ENCODE results near the gene SNX8.
"Not testable (repeated sequence)": the region's sequence is repeated elsewhere in the genome, so short reads cannot be mapped to it uniquely, and the experiment has no call there.

Gene SNX8

DNA sequence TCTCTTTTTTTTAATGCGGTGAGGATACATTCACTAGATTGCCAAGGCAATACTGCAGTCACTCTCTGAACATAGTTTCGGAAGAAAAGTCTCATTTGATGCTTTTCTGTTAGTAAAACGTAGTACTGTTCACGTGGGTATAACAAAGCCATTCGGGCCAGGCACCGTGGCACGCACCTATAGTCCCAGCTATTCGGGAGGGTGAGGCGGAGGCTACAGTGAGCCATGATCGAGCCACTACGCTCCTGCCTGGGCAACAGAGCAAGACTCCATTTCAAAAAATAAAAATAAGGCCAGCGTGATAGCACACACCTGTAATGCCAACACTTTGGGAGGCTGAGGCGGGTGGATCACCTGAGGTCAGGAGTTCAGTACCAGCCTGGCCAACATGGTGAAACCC is 24.6 kb downstream of the SNX8 start:
- no peak for DNase-seq

DNA sequence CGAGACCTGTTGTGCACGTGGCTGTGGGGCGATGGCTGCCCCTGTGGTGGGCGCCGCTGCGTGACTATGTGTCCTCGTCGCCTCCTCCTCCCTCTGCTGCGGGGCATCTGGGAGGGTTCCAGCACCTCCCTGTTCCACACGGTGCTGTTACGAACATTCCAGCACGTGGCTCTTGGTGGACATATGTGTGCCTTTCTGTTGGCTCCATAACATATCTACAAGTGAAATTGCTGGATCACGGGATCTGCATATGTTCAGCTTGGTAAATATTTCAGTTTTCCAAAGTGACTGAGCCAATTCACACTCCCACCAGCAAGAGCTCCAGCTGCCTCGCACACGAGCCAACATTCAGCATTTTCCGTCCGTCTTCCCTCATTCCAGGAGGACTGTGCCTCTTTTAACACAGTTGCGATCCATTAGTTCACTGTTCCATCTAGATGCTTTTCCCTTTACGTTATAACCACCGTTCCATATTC is 25.1 kb downstream of the SNX8 start:
- DNase-seq: no peak

DNA sequence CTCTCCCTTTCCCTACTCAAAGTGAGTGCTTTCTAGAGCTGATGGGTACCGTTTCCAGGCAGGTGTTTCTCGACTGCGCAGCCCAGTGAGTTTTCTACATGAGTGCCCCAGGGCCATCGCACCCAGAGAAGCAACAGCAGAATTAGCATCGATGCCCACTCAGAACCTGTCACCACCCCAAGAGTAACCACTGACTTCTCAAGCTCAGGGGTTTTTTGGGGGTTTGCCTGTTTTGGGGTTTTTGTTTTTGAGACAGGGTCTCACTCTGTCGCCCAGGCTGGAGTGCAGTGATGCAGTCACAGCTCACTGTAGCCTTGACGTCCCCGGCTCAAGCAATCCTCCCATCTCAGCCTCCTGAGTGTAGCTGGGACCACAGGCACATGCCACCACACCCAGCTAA is 25.7 kb downstream of the SNX8 start:
- no peak for DNase-seq

DNA sequence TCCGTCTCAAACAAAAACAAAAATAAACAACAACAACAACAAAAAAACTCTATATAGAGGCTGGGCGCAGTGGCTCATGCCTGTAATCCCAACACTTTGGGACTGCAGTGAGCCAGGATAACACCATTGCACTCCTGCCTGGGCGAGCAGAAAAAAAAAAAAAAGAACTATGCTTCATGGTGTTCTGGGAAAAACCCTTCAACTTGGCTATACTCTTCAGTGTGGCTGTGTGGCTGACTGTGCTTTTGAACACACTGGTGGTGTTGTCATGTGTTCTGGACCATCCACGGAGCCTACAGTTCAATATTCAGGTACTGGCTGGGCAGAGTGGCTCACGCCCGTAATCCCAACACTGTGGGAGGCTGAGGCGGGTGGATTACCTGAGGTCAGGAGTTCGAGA is 26.5 kb downstream of the SNX8 start:
- no peak for DNase-seq

DNA sequence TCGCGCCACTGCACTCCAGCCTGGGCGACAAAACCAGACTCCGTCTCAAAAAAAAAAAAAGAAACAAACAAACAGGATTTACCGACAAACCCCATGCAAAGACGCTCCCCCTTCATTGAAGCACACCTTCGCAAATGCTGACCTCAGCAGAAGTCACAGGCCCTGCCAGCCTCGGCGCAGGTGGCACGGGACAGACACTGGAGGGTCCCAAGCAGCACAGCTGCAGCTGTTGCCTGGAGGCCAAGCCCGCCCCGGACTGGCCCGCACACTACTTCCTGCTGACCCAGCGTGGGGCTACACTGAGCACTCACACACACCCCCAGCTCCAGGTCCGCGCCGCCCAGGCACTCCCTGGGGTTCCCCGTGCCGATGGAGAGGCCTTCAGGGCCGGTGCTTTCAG is 31.2 kb downstream of the SNX8 start:
- DNase-seq: no peak

DNA sequence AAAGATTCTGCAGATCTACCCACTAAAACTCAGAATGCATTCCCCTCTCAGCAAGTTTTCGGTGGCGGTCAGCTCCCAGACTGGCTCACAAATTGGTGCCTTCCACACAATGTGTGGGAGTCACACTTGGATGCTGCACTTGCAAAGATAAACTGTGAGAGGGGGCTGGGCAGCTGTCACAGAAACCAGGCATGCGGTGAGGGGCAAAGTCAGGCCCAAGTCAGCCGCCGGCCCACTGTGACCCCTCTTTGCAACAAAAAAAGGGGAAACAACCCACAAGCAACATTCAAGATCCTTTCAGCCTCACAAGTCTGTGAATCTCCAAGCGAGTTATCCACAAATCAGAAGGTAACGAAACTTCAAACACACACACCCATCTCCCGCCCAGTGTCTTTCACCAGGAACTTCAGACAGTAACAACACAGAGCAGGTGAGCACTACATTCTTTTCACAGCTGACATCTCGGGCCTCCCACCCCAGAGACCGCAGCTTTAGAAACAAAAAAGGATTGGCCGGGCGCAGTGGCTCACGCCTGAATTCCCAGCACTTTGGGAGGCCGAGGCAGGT is 32.0 kb downstream of the SNX8 start:
- DNase-seq: no peak

DNA sequence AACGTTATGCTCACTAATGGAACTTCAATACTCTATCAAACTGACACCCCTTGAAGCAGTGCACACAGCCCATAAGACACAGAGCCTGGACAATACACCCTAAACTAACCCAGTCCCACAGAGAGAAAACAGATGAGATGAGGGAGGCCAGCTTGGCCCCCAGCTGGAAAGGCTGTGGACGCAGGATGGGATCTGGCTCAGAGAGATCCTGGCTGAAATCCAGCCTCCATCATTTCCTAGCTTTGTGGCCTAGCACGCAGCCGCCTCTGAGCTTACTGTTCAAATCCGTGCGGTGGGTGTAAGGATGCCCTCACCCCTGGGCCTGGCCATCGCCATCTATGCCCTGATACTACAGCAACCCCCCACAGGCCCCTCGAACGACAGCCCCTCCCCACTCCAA is 32.7 kb downstream of the SNX8 start:
- DNase-seq: no peak

DNA sequence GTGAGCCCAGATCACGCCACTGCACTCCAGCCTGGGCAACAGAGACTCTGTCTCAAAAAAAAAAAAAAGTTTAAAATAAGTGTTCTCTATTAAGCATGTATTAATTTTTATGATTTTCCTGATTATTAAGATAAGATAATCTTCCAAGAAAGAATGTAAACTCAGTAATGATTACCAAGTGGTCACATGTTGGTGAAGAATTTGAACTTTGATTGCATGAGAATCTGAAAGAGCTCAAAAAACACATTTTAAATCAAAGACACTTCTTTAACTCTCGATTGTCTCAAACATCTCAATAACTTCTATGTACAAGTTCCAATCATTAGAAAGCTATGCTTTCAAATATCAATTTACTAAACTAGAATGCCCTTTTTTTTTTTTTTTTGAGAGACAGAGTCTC is 33.8 kb downstream of the SNX8 start:
- DNase-seq: no peak

DNA sequence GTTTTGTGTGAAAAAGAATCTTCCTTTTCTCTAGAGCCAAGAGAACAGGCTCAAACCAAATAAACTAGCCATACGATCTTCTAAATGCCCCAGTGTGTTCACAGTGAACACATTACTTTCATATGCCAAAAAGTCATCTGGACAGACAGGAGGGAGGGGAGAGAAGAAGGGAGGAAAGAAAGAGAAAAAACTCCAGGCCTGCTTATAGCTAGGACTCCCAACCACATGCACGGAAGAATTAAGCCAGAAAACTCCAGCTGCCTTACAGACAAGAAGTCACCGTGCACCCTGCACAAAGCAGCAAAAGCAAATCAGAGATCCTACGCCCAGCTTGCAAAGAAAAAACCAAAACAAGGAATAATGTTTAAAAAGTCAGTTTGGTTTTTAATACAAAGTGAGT is 34.3 kb downstream of the SNX8 start:
- DNase-seq: no peak

DNA sequence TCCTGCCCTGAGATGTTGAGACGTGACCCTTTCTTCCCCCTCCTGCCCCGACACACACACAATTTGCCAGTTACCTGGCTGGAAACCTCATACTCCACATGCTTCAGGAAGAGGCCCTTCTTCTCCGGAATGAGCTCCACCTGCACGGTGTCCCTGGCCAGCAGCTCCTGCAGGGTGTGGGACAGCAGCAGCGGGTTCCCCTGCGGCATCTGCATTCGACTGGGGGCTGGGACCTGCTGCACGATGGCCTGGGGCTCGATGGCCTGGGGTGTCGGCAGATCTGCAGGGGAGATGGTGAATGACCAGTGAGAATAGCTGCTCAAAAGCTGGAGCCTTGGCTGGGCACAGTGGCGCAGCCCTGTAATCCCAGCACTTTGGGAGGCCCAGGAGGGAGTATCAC is 36.2 kb downstream of the SNX8 start:
- DNase-seq: no peak

DNA sequence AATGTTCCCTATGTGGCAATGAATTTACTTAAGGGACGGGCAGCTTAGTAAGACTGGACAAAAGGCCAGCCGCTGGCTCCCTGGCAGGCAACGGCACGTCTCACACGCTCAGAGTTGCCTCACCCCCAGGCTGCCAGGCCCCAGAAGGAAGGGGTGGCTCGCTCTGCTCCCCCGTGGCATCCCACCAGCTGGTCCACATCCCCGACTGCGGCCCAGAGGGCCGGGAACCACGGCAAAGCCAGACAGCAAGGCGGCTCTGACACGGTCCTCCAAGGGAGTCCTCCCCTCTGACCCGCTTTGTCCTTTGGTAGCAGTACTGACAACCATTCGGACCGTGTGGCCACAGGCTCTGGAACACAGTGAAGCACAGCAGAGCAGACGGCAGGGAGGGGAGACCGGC is 38.1 kb downstream of the SNX8 start:
- DNase-seq: no peak

DNA sequence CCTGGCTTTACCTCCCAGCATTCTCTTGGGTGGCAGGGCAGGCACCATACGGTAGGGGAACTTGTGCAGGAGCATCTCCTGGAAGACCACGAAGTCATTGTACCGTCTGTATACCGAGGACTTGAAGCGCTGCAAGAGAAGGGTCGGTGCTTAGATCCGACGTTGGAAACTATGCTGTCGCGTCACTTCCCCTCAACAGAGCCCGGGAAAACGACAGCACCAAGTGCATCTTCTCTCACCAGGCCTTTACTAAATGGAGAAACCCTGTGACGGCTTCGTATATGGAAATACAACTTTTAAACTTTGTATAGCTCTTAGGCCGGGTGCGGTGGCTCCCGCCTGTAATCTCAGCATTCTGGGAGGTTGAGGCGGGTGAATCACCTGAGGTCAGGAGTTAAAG is 39.1 kb downstream of the SNX8 start:
- no peak for DNase-seq

DNA sequence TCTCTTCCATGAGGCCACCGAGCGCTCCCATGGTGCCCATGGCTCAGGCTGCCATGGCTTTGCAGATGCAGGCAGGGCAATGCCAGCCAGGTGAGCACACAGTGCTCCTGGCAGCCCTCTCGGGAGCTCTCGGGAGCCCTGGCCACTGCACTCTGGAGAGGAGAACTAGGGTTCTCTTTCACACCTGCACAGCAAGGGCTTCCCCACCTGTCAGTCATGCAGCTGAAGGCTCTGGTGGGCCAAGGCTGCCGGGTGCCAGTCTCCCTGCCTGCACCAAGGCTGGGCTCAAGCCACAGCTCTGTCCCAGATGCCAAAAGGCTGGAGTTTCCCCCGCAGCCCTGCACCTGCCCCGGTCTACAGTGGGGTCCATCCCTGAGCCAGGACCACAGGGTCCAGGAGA is 39.6 kb downstream of the SNX8 start:
- no peak for DNase-seq

DNA sequence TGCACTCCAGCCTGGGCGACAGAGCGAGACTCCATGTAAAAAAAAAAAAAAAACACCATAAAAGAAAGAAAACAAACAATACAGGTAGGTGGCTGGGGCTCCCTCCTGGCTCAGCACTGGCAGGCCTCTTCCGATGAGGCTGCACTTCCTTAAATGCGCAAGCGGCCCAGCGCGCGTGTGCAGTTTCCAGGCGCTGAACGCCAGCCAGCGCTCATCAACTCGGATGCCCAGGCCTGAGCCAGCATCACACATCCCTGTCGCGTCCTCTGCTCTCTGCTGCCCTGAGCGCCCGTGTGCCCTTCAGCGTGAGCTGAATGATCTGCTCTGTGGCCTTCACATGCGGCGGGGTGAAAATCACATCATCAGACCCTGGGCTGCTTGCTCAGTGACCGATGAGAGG is 40.4 kb downstream of the SNX8 start:
- no peak for DNase-seq

DNA sequence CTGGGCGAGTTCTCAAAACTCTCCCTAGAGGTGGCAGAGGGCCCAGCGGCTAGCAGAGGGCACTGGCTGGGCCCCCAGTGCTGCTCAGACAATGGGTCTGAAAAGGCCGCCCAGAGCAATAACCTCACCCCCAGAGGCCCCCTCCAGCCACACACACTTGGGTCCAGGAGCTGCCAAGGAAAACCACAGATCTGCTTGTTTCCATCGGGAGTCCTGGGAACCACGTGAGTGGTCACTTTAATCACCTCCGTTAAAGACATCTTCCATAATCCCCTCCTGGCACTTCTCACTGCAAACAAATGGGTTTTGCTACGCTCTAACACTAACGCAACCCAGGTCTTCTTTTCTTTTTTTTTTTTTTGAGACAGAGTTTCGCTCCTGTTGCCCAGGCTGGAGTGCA is 42.2 kb downstream of the SNX8 start:
- DNase-seq: no peak

DNA sequence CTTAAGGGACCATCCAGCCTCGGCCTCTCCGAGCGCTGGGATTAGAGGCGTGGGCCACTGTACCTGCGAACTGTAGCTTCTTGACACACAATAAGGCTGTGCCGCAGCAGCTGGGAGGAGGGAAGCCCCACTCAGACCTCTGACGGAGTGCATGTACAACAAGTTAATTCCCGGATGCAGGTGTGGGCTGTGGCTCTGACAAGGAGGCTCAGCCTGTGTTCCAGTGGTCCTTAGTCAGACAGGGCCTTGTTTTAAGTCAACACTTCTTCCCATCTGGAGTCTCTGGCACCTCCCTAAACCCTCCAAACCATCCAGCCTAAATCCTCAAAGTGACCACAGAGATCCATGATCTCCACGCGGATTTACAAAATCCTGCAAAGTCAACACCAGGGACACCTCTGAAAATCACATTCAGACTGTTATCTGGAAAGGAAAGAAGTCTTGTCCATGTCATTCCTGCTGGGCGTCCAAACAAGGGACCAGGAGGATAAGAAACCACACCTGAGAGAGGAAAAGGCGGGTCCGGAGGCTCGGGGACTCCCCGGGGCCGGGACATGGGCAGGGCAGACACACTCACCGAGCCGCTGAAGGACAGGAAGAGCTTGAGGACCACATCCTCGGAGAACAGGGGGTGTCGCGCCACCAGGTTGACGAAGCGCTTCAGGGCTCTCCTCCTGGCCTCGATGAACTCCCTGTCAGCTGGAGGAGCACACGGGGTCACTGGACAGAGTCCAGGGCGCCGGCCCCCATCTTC is 42.8 kb downstream of the SNX8 start:
- no peak for DNase-seq

DNA sequence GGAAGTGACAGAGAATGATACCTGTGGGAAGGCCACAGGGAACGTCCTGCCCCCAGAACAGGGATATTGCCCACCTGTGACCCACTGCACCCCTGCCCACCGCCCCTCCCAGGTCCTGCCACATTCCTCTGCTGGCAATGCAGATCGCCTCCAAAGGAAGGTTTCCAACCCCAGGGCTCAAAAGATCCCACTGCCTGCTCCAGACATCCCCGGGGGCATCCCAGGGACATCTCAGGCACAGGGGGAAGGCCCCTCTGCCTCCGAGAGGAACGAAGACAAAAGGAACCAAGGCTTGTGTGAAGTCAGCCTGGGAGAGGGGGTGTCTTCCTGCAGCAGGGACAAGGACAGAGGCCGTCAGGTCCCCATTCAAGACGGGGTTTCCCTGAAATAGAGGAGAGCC is 43.7 kb downstream of the SNX8 start:
- DNase-seq: no peak

DNA sequence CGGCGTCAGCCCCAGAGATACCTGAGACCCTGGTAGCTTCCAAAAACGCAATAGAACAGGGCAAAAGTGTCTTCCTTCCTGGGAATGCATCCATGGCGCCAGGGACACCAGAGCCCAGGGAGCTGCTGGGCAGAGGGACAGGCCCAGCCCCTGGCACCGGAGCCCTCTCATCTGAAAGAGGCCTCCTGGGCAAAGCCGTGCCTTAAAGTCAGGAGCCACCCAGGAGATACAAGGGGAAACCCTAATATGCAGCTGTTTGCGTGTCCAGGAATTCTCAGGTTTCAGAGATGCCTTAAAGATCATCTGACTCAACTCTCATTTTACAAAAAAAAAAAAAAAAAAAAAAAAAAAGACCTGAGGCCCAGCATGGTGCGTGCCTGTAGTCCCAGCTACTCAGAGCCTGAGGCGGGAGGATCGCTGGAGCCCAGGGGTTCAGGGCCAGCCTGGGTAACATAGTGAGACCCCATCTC is 44.2 kb downstream of the SNX8 start:
- DNase-seq: no peak

DNA sequence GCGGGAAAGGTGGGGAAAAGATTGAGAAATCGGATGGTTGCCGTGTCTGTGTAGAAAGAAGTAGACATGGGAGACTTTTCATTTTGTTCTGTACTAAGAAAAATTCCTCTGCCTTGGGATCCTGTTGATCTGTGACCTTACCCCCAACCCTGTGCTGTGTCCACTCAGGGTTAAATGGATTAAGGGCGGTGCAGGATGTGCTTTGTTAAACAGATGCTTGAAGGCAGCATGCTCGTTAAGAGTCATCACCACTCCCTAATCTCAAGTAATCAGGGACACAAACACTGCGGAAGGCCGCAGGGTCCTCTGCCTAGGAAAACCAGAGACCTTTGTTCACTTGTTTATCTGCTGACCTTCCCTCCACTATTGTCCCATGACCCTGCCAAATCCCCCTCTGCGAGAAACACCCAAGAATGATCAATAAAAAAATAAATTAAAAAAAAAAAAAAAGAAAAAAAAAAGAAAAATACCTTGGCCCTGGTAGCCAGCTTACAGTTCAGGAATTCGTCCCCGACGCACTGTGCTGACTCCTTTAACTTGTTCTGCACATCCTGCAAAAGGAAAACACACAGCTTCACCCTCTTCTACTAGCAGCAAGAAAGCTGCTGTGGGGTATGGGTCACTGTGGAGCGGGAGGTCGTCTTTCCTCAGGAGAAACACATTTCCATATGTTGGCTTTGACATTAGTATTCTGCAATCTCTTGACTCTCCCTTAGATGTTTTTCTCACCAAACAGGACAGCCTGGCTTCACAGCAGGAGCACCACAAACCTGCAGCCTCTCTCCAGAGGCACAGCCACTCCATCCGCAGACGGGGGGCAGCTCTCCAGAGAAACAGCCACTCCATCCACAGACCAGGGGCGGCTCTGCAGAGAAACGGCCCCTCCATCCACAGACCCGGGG is 44.9 kb downstream of the SNX8 start:
- DNase-seq: not testable (repeated sequence)

DNA sequence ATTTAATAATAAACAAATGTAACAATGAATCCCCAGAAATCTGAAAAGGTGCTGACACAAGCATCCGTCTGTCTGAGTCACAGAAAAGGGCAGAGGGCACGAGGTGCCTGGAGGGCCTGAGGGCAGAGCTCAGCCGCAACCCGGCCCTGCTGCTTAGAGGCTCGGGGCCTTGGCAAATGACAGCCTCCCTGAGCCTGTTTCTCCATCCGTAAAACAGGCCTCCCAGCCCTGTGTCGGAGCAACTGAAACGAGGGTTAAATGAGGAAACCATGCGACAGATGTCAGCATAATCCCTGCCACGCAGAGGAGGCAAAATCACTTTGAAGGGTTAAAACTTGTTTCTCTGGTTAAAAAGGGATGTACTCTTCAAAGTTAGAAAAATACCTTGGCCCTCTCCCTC is 47.3 kb downstream of the SNX8 start:
- no peak for DNase-seq

DNA sequence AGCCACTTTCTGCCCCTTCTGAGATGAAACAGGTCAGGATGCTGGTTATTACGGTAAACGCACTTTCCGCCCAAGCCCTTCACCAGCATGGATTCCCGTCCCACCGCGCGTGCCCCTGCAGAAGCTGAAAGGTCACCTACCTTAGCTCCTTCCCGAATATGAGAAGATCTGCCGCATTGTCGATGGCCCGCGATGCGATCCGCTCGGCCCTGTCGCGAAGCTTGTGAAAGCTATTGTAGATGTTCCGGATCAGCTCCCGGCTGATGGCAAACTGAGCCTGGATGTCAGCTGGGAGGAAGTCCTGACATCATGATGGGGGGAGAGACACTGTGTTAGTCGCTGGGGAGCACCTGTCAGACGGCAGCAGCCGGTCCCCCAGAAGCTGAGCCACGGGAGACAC is 50.1 kb downstream of the SNX8 start:
- no peak for DNase-seq

DNA sequence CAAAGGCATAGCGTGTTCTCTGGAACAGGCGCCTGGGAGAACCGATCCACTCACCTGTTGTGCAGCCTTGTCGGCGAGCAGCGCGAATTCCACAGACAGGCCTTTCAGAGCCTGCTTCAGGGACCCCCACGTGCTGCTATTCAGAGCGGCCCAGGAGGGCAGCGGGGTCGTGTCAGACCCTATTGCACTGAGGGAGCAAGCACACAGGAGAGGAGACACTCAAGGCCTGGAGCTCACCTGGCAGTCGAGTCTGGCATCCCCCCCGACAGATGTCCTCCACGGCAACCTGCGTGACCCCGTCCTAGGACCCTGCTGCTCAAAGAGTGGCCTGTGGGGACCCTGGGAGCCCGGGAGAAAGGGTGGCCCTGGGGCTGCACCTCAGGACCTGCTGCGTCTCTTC is 51.1 kb downstream of the SNX8 start:
- no peak for DNase-seq

DNA sequence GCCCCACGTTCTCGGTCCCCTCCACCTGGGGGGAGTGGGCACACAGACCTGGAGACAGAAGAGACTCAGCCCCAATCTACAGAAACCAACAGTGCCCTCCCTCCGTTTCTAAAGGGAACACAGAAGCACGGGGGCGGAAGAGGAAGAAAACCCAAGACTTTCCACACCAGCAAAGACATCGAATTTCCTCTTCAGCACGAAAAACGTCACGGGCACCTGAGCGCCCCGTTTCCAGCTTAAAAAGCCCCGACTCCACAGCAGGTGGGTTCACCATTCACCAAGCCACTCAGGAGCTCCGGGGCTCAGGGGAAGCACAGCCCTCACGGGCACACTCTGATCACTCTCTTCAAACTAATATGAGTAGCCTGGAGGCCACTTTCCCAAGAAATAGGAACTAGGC is 52.6 kb downstream of the SNX8 start:
- DNase-seq: no peak

DNA sequence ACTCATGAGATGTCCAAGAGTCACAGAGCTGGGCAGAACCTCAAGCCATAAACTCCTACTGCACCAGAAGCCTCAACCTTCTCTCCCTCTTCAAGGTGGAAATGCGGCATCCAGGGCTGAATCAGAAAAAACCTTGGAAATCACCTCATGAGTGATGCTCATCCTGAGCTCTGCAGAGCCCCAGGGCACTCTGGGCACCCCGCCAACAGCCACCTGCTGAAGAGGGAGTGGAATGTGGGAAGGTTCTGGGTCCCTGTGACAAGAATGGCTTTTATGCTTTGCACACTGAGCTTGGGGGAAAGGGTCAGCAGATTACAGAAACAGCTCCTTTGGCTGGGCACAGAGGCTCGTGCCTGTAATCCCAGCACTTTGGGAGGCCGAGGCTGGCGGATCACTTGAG is 53.4 kb downstream of the SNX8 start:
- no peak for DNase-seq

All from cortex of kidney (tissue), 1 donor.